ENCODE results near the gene CCDC57.
A peak's percentile ranks its signal among the peaks of the same experiment; 100 is the strongest.

CCDC57 gene

GRCh38 chr17:82118168-82118814 lies 94.4 kb downstream of the CCDC57 start:
- no peak for DNase-seq

GRCh38 chr17:82117139-82118090 lies 95.2 kb downstream of the CCDC57 start:
- no peak for DNase-seq

GRCh38 chr17:82116246-82116645 lies 96.4 kb downstream of the CCDC57 start:
- DNase-seq: no peak

- no peak for DNase-seq
Measured at GRCh38 chr17:82114872-82115271, 97.8 kb downstream of the CCDC57 start.

GRCh38 chr17:82114447-82114846 lies 98.2 kb downstream of the CCDC57 start:
- no peak for DNase-seq

- DNase-seq: no peak
Measured at GRCh38 chr17:82113941-82114340, 98.7 kb downstream of the CCDC57 start.

- DNase-seq: no peak
Measured at GRCh38 chr17:82113422-82113821, 99.2 kb downstream of the CCDC57 start.

GRCh38 chr17:82112914-82113311 lies 99.7 kb downstream of the CCDC57 start:
- peak in 1 of 2 experiments; percentile 25 for DNase-seq

- no peak for DNase-seq
Measured at GRCh38 chr17:82112181-82112913, 100.3 kb downstream of the CCDC57 start.

GRCh38 chr17:82110298-82110697 lies 102.3 kb downstream of the CCDC57 start:
- no peak for DNase-seq

GRCh38 chr17:82108961-82109475 lies 103.6 kb downstream of the CCDC57 start:
- DNase-seq: no peak

GRCh38 chr17:82108496-82108945 lies 104.1 kb downstream of the CCDC57 start:
- DNase-seq: no peak

- DNase-seq: no peak
Measured at GRCh38 chr17:82108038-82108437, 104.6 kb downstream of the CCDC57 start.

GRCh38 chr17:82107341-82107860 lies 105.2 kb downstream of the CCDC57 start:
- peak; percentile 24 to 29 for DNase-seq

GRCh38 chr17:82106688-82107305 lies 105.8 kb downstream of the CCDC57 start:
- DNase-seq: no peak

GRCh38 chr17:82105882-82106687 lies 106.6 kb downstream of the CCDC57 start:
- peak; percentile 92 to 94 for DNase-seq

GRCh38 chr17:82105417-82105881 lies 107.2 kb downstream of the CCDC57 start:
- no peak for DNase-seq

GRCh38 chr17:82104797-82105416 lies 107.7 kb downstream of the CCDC57 start:
- DNase-seq: no peak

GRCh38 chr17:82103553-82104451 lies 108.8 kb downstream of the CCDC57 start:
- DNase-seq: no peak

Data from AML-193 (cell line).